GM12874 (cell line): ENCODE measurements around the gene CLP1.

Experiments
- CTCF ChIP-seq: IDR thresholded peaks from 2 replicates; pipeline ENCODE4 v1.5.1; 2011; ENCODE audit warnings: low read depth, mild to moderate bottlenecking, control low read depth, low read length, moderate library complexity; ENCODE audit not compliant: insufficient read depth

The CLP1 gene

GRCh38 chr11:57641011-57641807 is 16.4 kb upstream of the CLP1 start:
- peak; percentile 46 for TF ChIP-seq CTCF

- no peak for TF ChIP-seq CTCF
Observed at GRCh38 chr11:57643802-57644201, 13.8 kb upstream of the CLP1 start.

DNA sequence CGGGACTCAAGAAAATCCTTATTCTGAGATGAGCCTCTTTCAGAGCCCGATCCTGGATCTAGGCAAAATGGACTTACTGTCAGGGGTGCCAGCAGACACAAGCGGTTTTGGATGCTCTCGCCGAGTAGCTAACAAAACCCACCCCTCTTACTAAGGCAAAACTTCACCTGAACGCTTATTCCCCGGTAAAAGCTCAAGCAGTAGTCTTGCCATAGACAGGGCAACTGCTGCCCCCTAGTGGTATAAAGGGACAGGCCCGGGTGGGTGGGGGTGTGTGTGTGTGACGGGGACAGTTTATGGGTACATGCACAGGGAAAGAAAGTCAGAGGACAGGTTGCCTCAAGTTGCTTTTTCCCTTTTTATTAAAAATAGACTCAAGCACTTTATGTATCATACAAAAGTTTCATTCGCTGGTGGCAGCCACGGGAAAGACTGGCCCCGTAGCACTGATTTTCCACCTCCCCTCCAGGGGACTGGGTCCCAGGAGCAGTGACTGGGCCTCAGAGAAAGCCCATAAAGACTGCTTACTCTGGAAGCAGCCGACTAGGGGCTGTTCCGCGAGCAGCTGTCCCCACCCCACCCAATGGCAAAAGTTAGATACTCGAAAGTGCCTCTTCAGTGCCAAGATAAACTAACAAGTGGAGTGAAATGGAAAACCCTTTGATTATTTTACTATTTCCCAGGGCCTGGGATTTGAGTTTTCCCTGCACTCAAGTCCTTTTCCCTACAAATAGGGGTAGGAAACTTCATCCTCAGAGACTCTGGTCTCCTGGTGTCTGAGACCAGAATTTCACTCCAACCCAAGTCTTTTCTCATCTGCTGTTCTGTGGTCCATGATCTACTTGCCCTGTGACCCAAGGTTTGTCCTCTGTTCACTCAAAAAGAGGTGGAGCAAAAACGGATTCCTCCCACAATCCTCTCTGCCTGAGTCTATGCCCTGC is 12.5 kb upstream of the CLP1 start:
- TF ChIP-seq CTCF: peak; percentile 90

DNA sequence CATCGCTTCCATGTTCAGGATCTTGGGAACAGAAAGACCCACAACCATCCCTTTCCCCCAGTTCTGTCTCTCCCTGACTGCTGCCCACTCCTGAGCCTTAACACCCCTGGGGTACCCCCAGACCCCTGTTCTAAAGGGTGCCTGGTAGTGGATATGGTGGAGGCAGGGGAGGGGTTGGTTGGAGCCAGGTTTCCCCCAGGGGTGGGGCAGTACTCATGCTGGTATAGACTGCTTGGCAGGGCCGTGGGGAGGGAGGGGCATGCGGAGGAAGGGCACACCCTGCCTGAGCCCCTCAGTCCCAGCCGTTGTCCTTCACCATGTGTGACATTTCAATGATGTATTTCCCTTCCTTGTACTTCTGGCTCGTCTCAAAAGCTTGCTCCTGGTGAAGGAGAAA is 11.9 kb upstream of the CLP1 start:
- no peak for TF ChIP-seq CTCF

GRCh38 chr11:57646194-57646798 is 11.3 kb upstream of the CLP1 start:
- no peak for TF ChIP-seq CTCF

DNA sequence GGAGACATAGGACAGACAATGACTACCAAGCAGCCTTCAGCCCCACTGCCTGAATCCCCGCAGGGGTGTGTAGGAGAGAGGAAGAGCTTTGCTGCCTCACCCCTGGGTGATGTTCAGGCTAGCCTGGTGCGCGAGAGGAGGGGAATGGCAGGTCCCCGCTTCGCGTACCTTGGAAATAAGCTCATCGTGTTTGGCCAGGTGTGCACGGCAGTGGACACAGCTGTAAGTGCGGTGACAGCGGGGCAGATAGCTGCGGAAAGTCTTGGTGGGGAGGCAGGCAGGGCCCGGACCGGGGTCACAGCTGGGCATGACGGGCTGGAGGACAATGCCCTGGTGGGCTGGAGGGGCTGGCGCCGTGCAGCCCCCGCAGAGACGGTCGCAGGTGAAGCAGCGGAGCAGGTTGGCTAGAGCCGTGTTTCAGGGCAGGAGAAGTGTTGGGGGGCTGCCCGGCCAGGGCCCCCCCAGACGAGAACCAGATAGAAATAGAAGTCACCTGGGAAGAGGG is 10.7 kb upstream of the CLP1 start:
- no peak for TF ChIP-seq CTCF

DNA sequence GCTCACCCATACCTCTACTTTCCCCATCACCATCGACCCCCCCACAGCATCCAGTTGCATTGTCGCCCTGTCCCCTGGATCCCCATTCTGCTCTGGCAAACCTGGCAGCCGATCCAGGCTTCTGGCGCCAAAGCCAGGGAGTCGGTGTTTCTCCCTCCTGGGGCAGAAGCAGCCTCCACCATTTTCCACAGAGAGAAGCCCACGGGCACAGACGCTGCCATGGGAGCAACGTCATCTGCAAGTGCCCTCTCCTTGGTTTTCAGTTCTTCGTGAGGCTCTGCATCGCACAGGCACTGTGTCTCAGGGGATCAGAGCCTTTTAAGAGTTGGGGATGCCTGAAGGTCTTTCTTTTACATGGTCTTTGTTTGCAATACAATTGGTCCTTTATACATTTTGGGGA is 10.2 kb upstream of the CLP1 start:
- TF ChIP-seq CTCF: no peak
